Liver (tissue), 9 donors: ENCODE measurements around the gene UACA. TPM values are rescaled to one million over a fixed set of nuclear protein-coding genes. Genes with fewer than 3 reads are reported as not detected.

Source experiments
- DNase-seq: peaks from one replicate; pipeline ENCODE4 v3.0.0-alpha.2; 2017; ENCODE audit warnings: low spot score
- H3K27ac ChIP-seq, 2 donors: one replicate each; pipeline ENCODE4 v1.7.0; 2013; ENCODE audit warnings: inconsistent platforms in 2 of 2, low read length in 2 of 2, control low read depth in 1 of 2, low read depth in 1 of 2, mild to moderate bottlenecking in 1 of 2
- H3K27me3 ChIP-seq, 4 donors: one replicate each; pipeline versions ENCODE4 v1.6.1 to v1.7.0; 2013; ENCODE audit warnings: low read length in 3 of 4, inconsistent platforms in 1 of 4, mild to moderate bottlenecking in 1 of 4, moderate library complexity in 1 of 4; ENCODE audit not compliant: control insufficient read depth in 4 of 4, insufficient read depth in 4 of 4
- H3K36me3 ChIP-seq, 4 donors: one replicate each; pipeline versions ENCODE4 v1.6.1 to v1.7.0; 2013; ENCODE audit warnings: low read length in 3 of 4, mild to moderate bottlenecking in 3 of 4, low read depth in 1 of 4, moderate library complexity in 1 of 4; ENCODE audit not compliant: control insufficient read depth in 4 of 4, insufficient read depth in 3 of 4
- H3K4me1 ChIP-seq, 4 donors: one replicate each; pipeline versions ENCODE4 v1.6.1 to v1.7.0; 2013; ENCODE audit warnings: low read length in 3 of 4, mild to moderate bottlenecking in 3 of 4, moderate library complexity in 1 of 4; ENCODE audit not compliant: control insufficient read depth in 4 of 4, insufficient read depth in 4 of 4
- H3K4me3 ChIP-seq, 3 donors: one replicate each; pipeline versions ENCODE4 v1.6.1 to v1.7.0; 2013; ENCODE audit warnings: low read length in 3 of 3, control low read depth in 1 of 3, low read depth in 1 of 3, mild to moderate bottlenecking in 1 of 3
- H3K9ac ChIP-seq, 2 donors: one replicate each; pipeline ENCODE4 v1.7.0; 2013; ENCODE audit warnings: low read length in 2 of 2, mild to moderate bottlenecking in 2 of 2, moderate library complexity in 2 of 2, control low read depth in 1 of 2, low read depth in 1 of 2
- H3K9me3 ChIP-seq, 4 donors: one replicate each; pipeline versions ENCODE4 v1.6.1 to v1.7.0; 2013; ENCODE audit warnings: low read length in 3 of 4; ENCODE audit not compliant: control insufficient read depth in 4 of 4
- ATF3 ChIP-seq: IDR thresholded peaks from 2 replicates; pipeline ENCODE4 v1.6.1; 2016; ENCODE audit warnings: antibody characterized with exemption
- CTCF ChIP-seq: fragments of 150-350 bp; IDR thresholded peaks from 2 replicates; pipeline ENCODE4 v1.5.1; 2017; ENCODE audit warnings: improper control_type of control experiment, low read depth, low read length; ENCODE audit not compliant: missing input control
- EGR1 ChIP-seq, 2 donors: IDR thresholded peaks; 2 replicates each; pipeline ENCODE4 v1.6.1; 2016 to 2018; ENCODE audit warnings: antibody characterized with exemption in 2 of 2, low read depth in 2 of 2
- FOXA1 ChIP-seq: IDR thresholded peaks from 2 replicates; pipeline ENCODE4 v1.6.1; 2016; ENCODE audit warnings: antibody characterized with exemption
- FOXA2 ChIP-seq: IDR thresholded peaks from 2 replicates; pipeline ENCODE4 v1.6.1; 2016; ENCODE audit warnings: antibody characterized with exemption
- GABPA ChIP-seq, 2 donors: IDR thresholded peaks in 1 of 2; conservative IDR thresholded peaks in 1 of 2; 2 replicates each; pipeline ENCODE4 v1.6.1; 2016; ENCODE audit warnings: antibody characterized with exemption in 2 of 2, mild to moderate bottlenecking in 1 of 2, moderate library complexity in 1 of 2
- HNF4A ChIP-seq, 2 donors: conservative IDR thresholded peaks; 2 replicates each; pipeline ENCODE4 v1.6.1; 2016; ENCODE audit warnings: antibody characterized with exemption in 2 of 2, mild to moderate bottlenecking in 2 of 2
- HNF4G ChIP-seq: IDR thresholded peaks from 2 replicates; pipeline ENCODE4 v1.6.1; 2016; ENCODE audit warnings: antibody characterized with exemption
- JUND ChIP-seq, 2 donors: IDR thresholded peaks; 2 replicates each; pipeline ENCODE4 v1.6.1; 2016; ENCODE audit warnings: antibody characterized with exemption in 2 of 2
- MAX ChIP-seq: IDR thresholded peaks from 2 replicates; pipeline ENCODE4 v1.6.1; 2016; ENCODE audit warnings: antibody characterized with exemption
- NR2F2 ChIP-seq: IDR thresholded peaks from 2 replicates; pipeline ENCODE4 v1.6.1; 2016; ENCODE audit warnings: antibody characterized with exemption
- RAD21 ChIP-seq, 2 donors: IDR thresholded peaks; 2 replicates each; pipeline ENCODE4 v1.6.1; 2016; ENCODE audit warnings: antibody characterized with exemption in 2 of 2, mild to moderate bottlenecking in 2 of 2
- REST ChIP-seq: IDR thresholded peaks from 2 replicates; pipeline ENCODE4 v1.6.1; 2016; ENCODE audit warnings: antibody characterized with exemption, mild to moderate bottlenecking
- RXRA ChIP-seq, 2 donors: IDR thresholded peaks; 2 replicates each; pipeline ENCODE4 v1.6.1; 2017 to 2018; ENCODE audit warnings: antibody characterized with exemption in 2 of 2, mild to moderate bottlenecking in 1 of 2
- SP1 ChIP-seq: IDR thresholded peaks from 2 replicates; pipeline ENCODE4 v1.6.1; 2018; ENCODE audit warnings: antibody characterized with exemption, mild to moderate bottlenecking
- TAF1 ChIP-seq: conservative IDR thresholded peaks from 2 replicates; pipeline ENCODE4 v1.6.1; 2016; ENCODE audit warnings: antibody characterized with exemption, mild to moderate bottlenecking
- YY1 ChIP-seq: IDR thresholded peaks from 2 replicates; pipeline ENCODE4 v1.6.1; 2016; ENCODE audit warnings: antibody characterized with exemption, mild to moderate bottlenecking
- ZBTB33 ChIP-seq: IDR thresholded peaks from 2 replicates; pipeline ENCODE4 v1.6.1; 2016; ENCODE audit warnings: antibody characterized with exemption
- WGBS: extraction: QIAGEN DNeasy Blood & Tissue Kit; methylation state at CpG from one replicate; pipeline ENCODE4 v1.1.7; 2013; 5-methylcytosine and 5-hydroxymethylcytosine counted together
- polyA plus RNA-seq, 2 donors: library from polyadenylated mRNA; stranded (reverse) in 1 of 2; unstranded in 1 of 2; fragments of 200-250 nt in 1 of 2; fragments of >200 nt in 1 of 2; fragmentation: Nextera tagmentation in 1 of 2; extraction: Ambion mirVana in 1 of 2; gene quantifications; one replicate each; pipeline versions ENCODE4 v1.2.1 to v1.2.3, GENCODE V29; 2013 to 2015
- total RNA-seq, 2 donors: library from RNA; depleted of rRNA; stranded (reverse); fragments of >200 nt; gene quantifications; one replicate each; pipeline ENCODE4 v1.2.3, GENCODE V29; 2014
- donor health status: healthy.
- donor health status: healthy.
- donor health status: healthy.
- donor health status: healthy.
- donor health status: healthy.

UACA gene
- total and polyA plus RNA-seq, 4 donors: 3.9 to 16.0 (median 10.0) TPM

GRCh38 chr15:70701891-70702568 is 61.3 kb downstream of the UACA start:
- no peaks in the 10 kb centered on the region for H3K27me3 ChIP-seq
- H3K4me3 ChIP-seq: peak overlapping the region in 1 of 3 donors; percentile 11
- H3K36me3 ChIP-seq: no peaks in the 10 kb centered on the region
- H3K9me3 ChIP-seq: no peaks in the 10 kb centered on the region
- H3K9ac ChIP-seq: peak overlapping the region in 1 of 2 donors; percentile 46
- DNase-seq: no peak
- TF ChIP-seq TAF1 (no peak), RAD21 (IDR thresholded peaks at IDR 0.05) (no peak), CTCF (no peak), EGR1 (IDR thresholded peaks at IDR 0.05; ENCODE audit: low read depth in 2 of 2) (no peak), YY1 (no peak), FOXA2 (no peak), NR2F2 (no peak), GABPA (IDR thresholded peaks at IDR 0.05 in 1 of 2, conservative IDR thresholded peaks at IDR 0.05 in 1 of 2) (no peak), JUND (IDR thresholded peaks at IDR 0.05) (no peak), HNF4G (no peak), REST (no peak), MAX (no peak), ATF3 (no peak), ZBTB33 (no peak), RXRA (IDR thresholded peaks at IDR 0.05) (no peak), HNF4A (conservative IDR thresholded peaks at IDR 0.05) (no peak), SP1 (no peak), FOXA1 (no peak)
- 77% methylated on average over 9 of the region's 9 CpGs for WGBS
- H3K27ac ChIP-seq: peak overlapping the region in 1 of 2 donors; percentile 63
- peaks cover 12 to 30% (median 23%) of the 10 kb centered on the region in 4 donors for H3K4me1 ChIP-seq
